ENCODE data around the gene GPX7. TPM values are rescaled to one million over a fixed set of nuclear protein-coding genes. Genes with fewer than 3 reads are reported as not detected.

Gene GPX7
- total RNA-seq, 1 experiment from 2014 or later = 25.2 TPM

- Histone ChIP-seq H3K4me3 (ENCODE audit: low read depth, low read length, poor library complexity, severe bottlenecking) (no peak overlapping the region), H3K4me1 (ENCODE audit: insufficient read depth, low read length, poor library complexity, severe bottlenecking) (peaks cover 8% of the 10 kb centered on the region), H3K36me3 (ENCODE audit: insufficient read depth, low read length, poor library complexity, severe bottlenecking) (no peaks in the 10 kb centered on the region), H3K27ac (ENCODE audit: low read depth, low read length, poor library complexity, severe bottlenecking) (no peak overlapping the region), H3K27me3 (replicated peaks; ENCODE audit: insufficient read depth, low read depth, low read length, poor library complexity) (no peaks in the 10 kb centered on the region), H3K9me3 (ENCODE audit: low read depth, low read length, poor library complexity, severe bottlenecking) (no peaks in the 10 kb centered on the region)
- TF ChIP-seq CTCF (conservative IDR thresholded peaks at IDR 0.05; ENCODE audit: low read depth, low read length) = no peak
- TF ChIP-seq EZH2 (IDR thresholded peaks at IDR 0.05; ENCODE audit: borderline replicate concordance, low read depth, low read length, poor library complexity, severe bottlenecking) = no peak
- POLR2A ChIA-PET (ENCODE audit: low non-redundant PET) = no interaction called here
- peak; percentile 36 for DNase-seq (ENCODE audit: low spot score)
- BruUV-seq (replicated peaks) = no TSS peak
- intact Hi-C loops (cut with micrococcal nuclease; ENCODE audit: unreplicated experiment) = no loop called here
- CTCF ChIA-PET = no interaction called here
These were observed 30.4 kb upstream of the GPX7 start for GRCh38 chr1:52571783-52572182.

GRCh38 chr1:52572387-52572786, 29.8 kb upstream of the GPX7 start:
- Histone ChIP-seq H3K36me3 (ENCODE audit: insufficient read depth, low read length, poor library complexity, severe bottlenecking) (no peaks in the 10 kb centered on the region), H3K4me3 (ENCODE audit: low read depth, low read length, poor library complexity, severe bottlenecking) (no peak overlapping the region), H3K4me1 (ENCODE audit: insufficient read depth, low read length, poor library complexity, severe bottlenecking) (peaks cover 8% of the 10 kb centered on the region), H3K27ac (ENCODE audit: low read depth, low read length, poor library complexity, severe bottlenecking) (no peak overlapping the region), H3K27me3 (replicated peaks; ENCODE audit: insufficient read depth, low read depth, low read length, poor library complexity) (no peaks in the 10 kb centered on the region), H3K9me3 (ENCODE audit: low read depth, low read length, poor library complexity, severe bottlenecking) (no peaks in the 10 kb centered on the region)
- ChIA-PET POLR2A (ENCODE audit: low non-redundant PET) (no interaction called here), CTCF (no interaction called here)
- intact Hi-C loops (cut with micrococcal nuclease; ENCODE audit: unreplicated experiment) = no loop called here
- TF ChIP-seq EZH2 (IDR thresholded peaks at IDR 0.05; ENCODE audit: borderline replicate concordance, low read depth, low read length, poor library complexity, severe bottlenecking) (no peak), CTCF (conservative IDR thresholded peaks at IDR 0.05; ENCODE audit: low read depth, low read length) (no peak)
- DNase-seq (ENCODE audit: low spot score) = no peak
- no TSS peak for BruUV-seq (replicated peaks)

GRCh38 chr1:52574594-52574993, 27.6 kb upstream of the GPX7 start:
- Histone ChIP-seq H3K27ac (ENCODE audit: low read depth, low read length, poor library complexity, severe bottlenecking) (no peak overlapping the region), H3K4me1 (ENCODE audit: insufficient read depth, low read length, poor library complexity, severe bottlenecking) (peaks cover 8% of the 10 kb centered on the region), H3K9me3 (ENCODE audit: low read depth, low read length, poor library complexity, severe bottlenecking) (no peaks in the 10 kb centered on the region), H3K4me3 (ENCODE audit: low read depth, low read length, poor library complexity, severe bottlenecking) (no peak overlapping the region), H3K27me3 (replicated peaks; ENCODE audit: insufficient read depth, low read depth, low read length, poor library complexity) (no peaks in the 10 kb centered on the region), H3K36me3 (ENCODE audit: insufficient read depth, low read length, poor library complexity, severe bottlenecking) (no peaks in the 10 kb centered on the region)
- no TSS peak for BruUV-seq (replicated peaks)
- ChIA-PET CTCF (no interaction called here), POLR2A (ENCODE audit: low non-redundant PET) (no interaction called here)
- peak; percentile 79 for DNase-seq (ENCODE audit: low spot score)
- intact Hi-C loops (cut with micrococcal nuclease; ENCODE audit: unreplicated experiment) = no loop called here
- TF ChIP-seq CTCF (conservative IDR thresholded peaks at IDR 0.05; ENCODE audit: low read depth, low read length) = no peak
- no peak for TF ChIP-seq EZH2 (IDR thresholded peaks at IDR 0.05; ENCODE audit: borderline replicate concordance, low read depth, low read length, poor library complexity, severe bottlenecking)

Data from A673 (cell line).